Ascending aorta (tissue), 2 donors: Measurements from ENCODE around the gene ATXN8OS. TPM values are rescaled to one million over a fixed set of nuclear protein-coding genes. Genes with fewer than 3 reads are reported as not detected.

Source experiments
- DNase-seq, 2 donors: peaks; one replicate each; pipeline ENCODE4 v3.0.0-alpha.2; 2019; ENCODE audit warnings: low spot score in 2 of 2
- H3K27ac ChIP-seq, 2 donors: fragments of 200-600 bp; sonication (generic); one replicate each; pipeline ENCODE4 v1.5.1; 2016 to 2017; ENCODE audit warnings: mild to moderate bottlenecking in 1 of 2
- H3K27me3 ChIP-seq: fragments of 200-600 bp; sonication (generic); one replicate; pipeline ENCODE4 v1.5.1; 2017
- H3K36me3 ChIP-seq, 2 donors: fragments of 200-600 bp; sonication (generic); one replicate each; pipeline ENCODE4 v1.5.1; 2016
- H3K4me1 ChIP-seq, 2 donors: fragments of 200-600 bp; sonication (generic); one replicate each; pipeline ENCODE4 v1.5.1; 2016 to 2017; ENCODE audit warnings: mild to moderate bottlenecking in 1 of 2
- H3K4me3 ChIP-seq, 2 donors: fragments of 200-600 bp; sonication (generic); one replicate each; pipeline ENCODE4 v1.5.1; 2016 to 2017; ENCODE audit warnings: mild to moderate bottlenecking in 1 of 2
- H3K9me3 ChIP-seq, 2 donors: fragments of 200-600 bp; sonication (generic); one replicate each; pipeline ENCODE4 v1.5.1; 2016
- CTCF ChIP-seq, 3 experiments: fragments of 200-600 bp in 2 of 3; fragments of 450-650 bp in 1 of 3; sonication (generic) in 2 of 3; IDR thresholded peaks; one replicate each; pipeline ENCODE4 v1.5.1; 2016 to 2019; ENCODE audit warnings: antibody characterized with exemption in 3 of 3, mild to moderate bottlenecking in 1 of 3, moderate library complexity in 1 of 3
- intact Hi-C: fragments of 100-400 bp; cut with DNase I; formaldehyde crosslinking; loops from one replicate; pipeline ENCODE4 v1.15.1; 2023
- total RNA-seq: library from RNA; depleted of rRNA; stranded (reverse); fragments of >200 nt; gene quantifications from one replicate; pipeline ENCODE4 v1.1.0, GENCODE V29; 2016

ATXN8OS gene
- total RNA-seq, 1 donor from 2014 or later, result not detected

- no peak overlapping the region for H3K27ac ChIP-seq
- no peaks in the 10 kb centered on the region for H3K27me3 ChIP-seq
- H3K9me3 ChIP-seq, result peaks cover 0 to 1% of the 10 kb centered on the region in 2 donors
- TF ChIP-seq CTCF (IDR thresholded peaks at IDR 0.05), result no peak
- no peak for DNase-seq
- H3K4me3 ChIP-seq, result no peak overlapping the region
- intact Hi-C loops, result no loop called here
- H3K4me1 ChIP-seq, result no peaks in the 10 kb centered on the region
- H3K36me3 ChIP-seq, result no peaks in the 10 kb centered on the region
These were observed 65.4 kb downstream of the ATXN8OS start for GRCh38 chr13:70172946-70173597.

GRCh38 chr13:70173598-70173959 is 66.0 kb downstream of the ATXN8OS start:
- Histone ChIP-seq H3K4me1 (no peaks in the 10 kb centered on the region), H3K27me3 (no peaks in the 10 kb centered on the region), H3K36me3 (no peaks in the 10 kb centered on the region), H3K27ac (no peak overlapping the region), H3K4me3 (no peak overlapping the region), H3K9me3 (no peaks in the 10 kb centered on the region)
- TF ChIP-seq CTCF (IDR thresholded peaks at IDR 0.05), result no peak
- no peak for DNase-seq
- intact Hi-C loops, result no loop called here

- H3K9me3 ChIP-seq, result no peaks in the 10 kb centered on the region
- no peak for DNase-seq
- H3K27me3 ChIP-seq, result no peaks in the 10 kb centered on the region
- no peak overlapping the region for H3K4me3 ChIP-seq
- intact Hi-C loops, result no loop called here
- no peaks in the 10 kb centered on the region for H3K4me1 ChIP-seq
- H3K36me3 ChIP-seq, result no peaks in the 10 kb centered on the region
- no peak for TF ChIP-seq CTCF (IDR thresholded peaks at IDR 0.05)
- no peak overlapping the region for H3K27ac ChIP-seq
These were observed 70.7 kb downstream of the ATXN8OS start for GRCh38 chr13:70178346-70178745.

Other genes with a start within 250 kb of the ATXN8OS start
- gene KLHL1, start 626 bp downstream of the ATXN8OS start, total RNA-seq, result not detected